Measurements from ENCODE around the gene KRTAP17-1. TPM values are rescaled to one million over a fixed set of nuclear protein-coding genes. Genes with fewer than 3 reads are reported as not detected.

Gene KRTAP17-1
- polyA plus RNA-seq, 1 donor (not counting 4 experiments of a cell fraction or from before 2014, with no cell fraction given): not detected

DNA sequence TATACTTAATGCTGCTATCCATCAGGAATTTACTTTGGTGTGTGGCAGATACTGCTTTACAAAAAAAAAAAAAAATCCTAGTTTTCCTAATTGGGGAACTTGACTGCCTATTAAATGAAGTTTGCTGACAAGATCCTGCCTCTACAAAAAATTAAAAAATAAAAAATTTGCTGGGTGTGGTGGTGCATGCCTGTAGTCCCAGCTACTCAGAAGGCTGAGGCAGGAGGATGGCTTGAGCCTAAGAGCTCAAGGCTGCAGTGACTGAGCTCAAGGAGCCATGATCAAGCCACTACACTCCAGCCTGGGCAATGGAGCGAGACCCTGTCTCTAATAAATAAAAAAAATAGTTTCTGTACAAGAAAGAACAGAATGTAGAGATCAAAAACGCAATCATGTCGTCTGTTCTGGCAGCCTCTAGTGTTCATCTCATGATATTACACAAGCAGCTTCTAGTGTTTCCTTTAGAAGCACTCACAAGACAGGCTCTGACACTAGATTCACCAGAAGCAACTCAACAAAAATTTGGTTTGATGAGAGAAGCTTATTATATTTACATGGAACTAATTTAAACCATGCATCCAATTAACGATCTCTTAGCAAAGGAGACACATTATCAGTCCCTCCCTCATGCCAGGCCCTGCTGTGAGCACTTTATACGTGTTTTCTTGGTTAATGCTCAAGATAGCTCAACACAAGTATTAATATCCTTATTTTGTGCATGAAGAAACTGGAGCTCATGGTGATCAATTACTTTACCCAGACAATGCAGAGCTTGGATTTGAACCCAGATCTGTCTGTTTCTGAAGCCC is 6.8 kb upstream of the KRTAP17-1 start:
- Histone ChIP-seq H3K4me1 (ENCODE audit: control insufficient read depth, extremely low read depth, insufficient read depth, low read length) (no peaks in the 10 kb centered on the region), H3K9me3 (ENCODE audit: control insufficient read depth, low read depth, low read length) (no peaks in the 10 kb centered on the region), H3K4me3 (ENCODE audit: control insufficient read depth in 2 of 3, extremely low read depth in 1 of 3, insufficient read depth in 2 of 3, low read depth in 1 of 3, low read length in 3 of 3) (no peak overlapping the region), H3K27ac (ENCODE audit: control insufficient read depth, insufficient read depth, low read length) (no peak overlapping the region), H2AFZ (ENCODE audit: control insufficient read depth, low read length) (peak overlapping the region; percentile 65), H3K27me3 (ENCODE audit: control insufficient read depth, extremely low read depth, insufficient read depth, low read length) (no peaks in the 10 kb centered on the region), H3K9me1 (ENCODE audit: control insufficient read depth, extremely low read depth, insufficient read depth, low read length) (no peaks in the 10 kb centered on the region), H3K36me3 (ENCODE audit: control insufficient read depth in 2 of 2, extremely low read depth in 1 of 2, insufficient read depth in 2 of 2, low read length in 2 of 2) (no peaks in the 10 kb centered on the region), H3K79me2 (ENCODE audit: control insufficient read depth, insufficient read depth, low read length) (no peaks in the 10 kb centered on the region), H3K4me2 (ENCODE audit: control insufficient read depth, extremely low read depth, insufficient read depth, low read depth, low read length) (no peak overlapping the region), H4K20me1 (ENCODE audit: control insufficient read depth, extremely low read depth, insufficient read depth, low read length) (no peaks in the 10 kb centered on the region), H3K9ac (ENCODE audit: control insufficient read depth, extremely low read depth, insufficient read depth, low read length) (no peak overlapping the region)
- TF ChIP-seq, protein P1, sequence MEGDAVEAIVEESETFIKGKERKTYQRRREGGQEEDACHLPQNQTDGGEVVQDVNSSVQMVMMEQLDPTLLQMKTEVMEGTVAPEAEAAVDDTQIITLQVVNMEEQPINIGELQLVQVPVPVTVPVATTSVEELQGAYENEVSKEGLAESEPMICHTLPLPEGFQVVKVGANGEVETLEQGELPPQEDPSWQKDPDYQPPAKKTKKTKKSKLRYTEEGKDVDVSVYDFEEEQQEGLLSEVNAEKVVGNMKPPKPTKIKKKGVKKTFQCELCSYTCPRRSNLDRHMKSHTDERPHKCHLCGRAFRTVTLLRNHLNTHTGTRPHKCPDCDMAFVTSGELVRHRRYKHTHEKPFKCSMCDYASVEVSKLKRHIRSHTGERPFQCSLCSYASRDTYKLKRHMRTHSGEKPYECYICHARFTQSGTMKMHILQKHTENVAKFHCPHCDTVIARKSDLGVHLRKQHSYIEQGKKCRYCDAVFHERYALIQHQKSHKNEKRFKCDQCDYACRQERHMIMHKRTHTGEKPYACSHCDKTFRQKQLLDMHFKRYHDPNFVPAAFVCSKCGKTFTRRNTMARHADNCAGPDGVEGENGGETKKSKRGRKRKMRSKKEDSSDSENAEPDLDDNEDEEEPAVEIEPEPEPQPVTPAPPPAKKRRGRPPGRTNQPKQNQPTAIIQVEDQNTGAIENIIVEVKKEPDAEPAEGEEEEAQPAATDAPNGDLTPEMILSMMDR (optimal IDR thresholded peaks at IDR 0.05 in 1 of 3, IDR thresholded peaks at IDR 0.05 in 1 of 3, conservative IDR thresholded peaks at IDR 0.05 in 1 of 3; ENCODE audit: extremely low read depth in 1 of 3, insufficient read depth in 2 of 3, low read length in 3 of 3): peak in 2 of 3 experiments; percentile 79 to 87
- no peak for TF ChIP-seq EZH2 (IDR thresholded peaks at IDR 0.05; ENCODE audit: low read length)
- FAIRE-seq (peak; percentile 90), DNase-seq (ENCODE audit: low read depth, low spot score) (no peak)
- dilution Hi-C loops (cut with MboI; ENCODE audit: extremely low pct_ligation_motif_present, low sequenced_read_pairs): no loop called here

DNA sequence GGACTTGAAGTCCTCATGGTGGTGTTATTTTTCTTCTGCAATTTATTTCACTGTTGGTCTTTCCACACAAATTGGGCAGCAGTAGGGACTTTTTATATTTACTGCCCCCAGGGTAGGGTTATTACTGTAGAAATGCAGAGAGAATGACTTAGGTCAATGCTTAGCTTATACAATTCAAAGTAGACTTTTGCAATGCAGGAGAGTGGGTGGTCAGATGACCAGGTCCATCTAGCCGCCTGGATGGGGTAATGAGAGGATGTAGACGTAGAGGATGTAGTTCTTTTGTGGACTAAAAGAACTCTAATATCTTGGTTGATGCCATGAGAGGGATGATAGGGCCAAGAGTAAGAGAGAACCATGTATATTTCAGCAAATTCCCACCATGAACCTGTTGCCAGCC is 2.7 kb upstream of the KRTAP17-1 start:
- Histone ChIP-seq H3K4me3 (ENCODE audit: control insufficient read depth in 2 of 3, extremely low read depth in 1 of 3, insufficient read depth in 2 of 3, low read depth in 1 of 3, low read length in 3 of 3) (no peak overlapping the region), H3K4me1 (ENCODE audit: control insufficient read depth, extremely low read depth, insufficient read depth, low read length) (no peaks in the 10 kb centered on the region), H3K9ac (ENCODE audit: control insufficient read depth, extremely low read depth, insufficient read depth, low read length) (no peak overlapping the region), H3K36me3 (ENCODE audit: control insufficient read depth in 2 of 2, extremely low read depth in 1 of 2, insufficient read depth in 2 of 2, low read length in 2 of 2) (no peaks in the 10 kb centered on the region), H3K9me1 (ENCODE audit: control insufficient read depth, extremely low read depth, insufficient read depth, low read length) (no peaks in the 10 kb centered on the region), H3K4me2 (ENCODE audit: control insufficient read depth, extremely low read depth, insufficient read depth, low read depth, low read length) (no peak overlapping the region), H3K27me3 (ENCODE audit: control insufficient read depth, extremely low read depth, insufficient read depth, low read length) (no peaks in the 10 kb centered on the region), H3K9me3 (ENCODE audit: control insufficient read depth, low read depth, low read length) (no peaks in the 10 kb centered on the region), H2AFZ (ENCODE audit: control insufficient read depth, low read length) (no peak overlapping the region), H3K79me2 (ENCODE audit: control insufficient read depth, insufficient read depth, low read length) (no peaks in the 10 kb centered on the region), H4K20me1 (ENCODE audit: control insufficient read depth, extremely low read depth, insufficient read depth, low read length) (no peaks in the 10 kb centered on the region), H3K27ac (ENCODE audit: control insufficient read depth, insufficient read depth, low read length) (no peak overlapping the region)
- FAIRE-seq (no peak), DNase-seq (ENCODE audit: low read depth, low spot score) (no peak)
- TF ChIP-seq, protein P1 (optimal IDR thresholded peaks at IDR 0.05 in 1 of 3, IDR thresholded peaks at IDR 0.05 in 1 of 3, conservative IDR thresholded peaks at IDR 0.05 in 1 of 3; ENCODE audit: extremely low read depth in 1 of 3, insufficient read depth in 2 of 3, low read length in 3 of 3): no peak
- TF ChIP-seq EZH2 (IDR thresholded peaks at IDR 0.05; ENCODE audit: low read length): no peak
- dilution Hi-C loops (cut with MboI; ENCODE audit: extremely low pct_ligation_motif_present, low sequenced_read_pairs): no loop called here

All from keratinocyte (primary cell).